ENCODE measurements around the gene BRD9.
"Not testable (repeated sequence)": the region's sequence is repeated elsewhere in the genome, so short reads cannot be mapped to it uniquely, and the experiment has no call there.

BRD9 gene

DNA sequence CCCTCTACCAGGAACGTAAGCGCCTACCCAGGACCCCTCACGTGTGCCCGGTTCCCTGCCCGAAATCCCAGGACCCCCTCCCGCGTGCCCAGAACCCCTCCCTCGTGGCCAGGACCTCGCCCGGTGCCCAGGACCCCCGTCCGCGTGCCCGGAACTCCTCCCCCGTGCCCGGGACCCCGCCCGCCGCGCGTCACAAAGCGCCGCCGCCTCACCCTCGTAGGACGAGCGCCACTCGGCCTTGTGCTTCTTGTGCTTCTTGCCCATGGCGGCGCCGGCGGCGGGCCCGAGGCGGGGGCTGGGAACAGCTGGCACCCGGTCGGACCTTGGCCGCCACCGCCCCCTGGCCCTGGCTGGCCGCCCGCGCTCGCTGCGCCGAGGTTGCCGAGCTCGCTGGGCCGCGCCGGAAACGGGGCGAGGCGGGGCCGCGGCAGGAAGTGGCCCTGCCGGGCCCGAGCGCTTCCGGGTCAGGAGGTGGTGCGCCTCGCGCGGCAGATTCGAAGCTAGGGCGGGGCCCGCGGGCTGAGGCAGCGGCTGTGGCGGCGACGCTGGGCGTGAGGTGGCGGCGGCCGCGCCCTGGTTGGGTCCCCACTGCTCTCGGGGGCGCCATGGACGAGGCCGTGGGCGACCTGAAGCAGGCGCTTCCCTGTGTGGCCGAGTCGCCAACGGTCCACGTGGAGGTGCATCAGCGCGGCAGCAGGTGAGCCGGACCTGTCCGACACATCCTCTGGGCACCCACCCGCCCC lies at the start of gene BRD9, which contains the start of gene TRIP13:
BRD9 (minus strand) TSS at position 408 of the 743 bp plus-strand sequence; CDS start at position 264, 144 bp downstream.
TRIP13 (plus strand) TSS at position 491 of the 743 bp plus-strand sequence; CDS start at position 606, 115 bp downstream.
- DNase-seq: peak; percentile 89

DNA sequence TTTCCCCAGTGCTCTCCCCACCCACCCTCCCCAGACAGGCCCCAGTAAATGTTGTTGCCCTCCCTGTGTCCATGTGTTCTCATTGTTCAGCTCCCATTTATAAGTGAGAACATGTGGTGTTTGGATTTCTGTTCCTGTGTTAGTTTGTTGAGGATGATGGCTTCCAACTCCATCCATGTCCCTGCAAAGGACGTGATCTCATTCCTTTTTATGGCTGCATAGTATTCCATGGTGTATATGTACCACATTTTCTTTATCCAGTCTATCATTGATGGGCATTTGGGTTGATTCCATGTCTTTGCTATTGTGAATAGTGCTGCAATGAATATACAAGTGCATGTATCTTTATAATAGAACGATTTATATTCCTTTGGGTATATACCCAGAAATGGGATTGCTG lies 48.1 kb upstream of the BRD9 start:
- not testable (repeated sequence) for DNase-seq

- DNase-seq: no peak
Measured at GRCh38 chr5:939368-939767, 46.8 kb upstream of the BRD9 start.

DNA sequence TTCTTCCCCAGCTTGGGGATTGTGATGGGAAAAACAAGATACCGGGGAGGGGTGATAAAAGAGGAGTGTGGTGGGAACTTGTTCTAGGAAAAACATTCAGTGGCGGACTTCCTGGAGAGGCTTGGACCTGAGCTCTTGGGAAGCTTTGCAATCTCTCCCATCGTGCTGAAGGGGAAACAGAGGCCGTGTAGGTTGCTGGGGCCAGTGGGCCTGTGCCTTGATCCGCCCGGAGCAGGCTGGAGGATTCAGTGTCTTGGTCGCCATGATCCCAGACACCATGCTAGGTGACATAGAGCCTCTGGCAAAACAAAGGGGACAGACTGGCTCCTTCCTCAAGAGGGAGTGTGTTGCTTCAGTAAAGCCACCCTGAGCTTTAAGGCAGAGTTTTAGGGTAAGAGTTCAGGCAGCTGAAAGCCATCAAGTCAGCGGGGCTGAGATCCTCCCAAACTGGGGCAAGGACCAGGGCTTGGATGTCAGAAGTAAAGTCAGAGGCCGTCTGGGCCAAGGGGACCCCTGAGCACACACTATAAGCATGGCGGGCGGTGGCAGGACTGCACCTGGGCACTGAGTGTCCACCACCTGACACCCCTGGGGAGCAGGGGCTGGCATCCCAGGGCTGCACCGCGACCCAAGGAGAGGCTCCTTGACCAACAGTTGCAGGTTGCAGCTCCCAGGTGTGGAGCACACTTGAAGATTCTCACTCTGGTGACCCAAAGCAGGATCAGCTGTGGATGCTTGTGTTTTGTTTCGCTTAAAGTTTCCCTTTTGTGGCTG lies 44.7 kb upstream of the BRD9 start:
- no peak for DNase-seq

GRCh38 chr5:936149-937144 lies 43.8 kb upstream of the BRD9 start:
- no peak for DNase-seq

DNA sequence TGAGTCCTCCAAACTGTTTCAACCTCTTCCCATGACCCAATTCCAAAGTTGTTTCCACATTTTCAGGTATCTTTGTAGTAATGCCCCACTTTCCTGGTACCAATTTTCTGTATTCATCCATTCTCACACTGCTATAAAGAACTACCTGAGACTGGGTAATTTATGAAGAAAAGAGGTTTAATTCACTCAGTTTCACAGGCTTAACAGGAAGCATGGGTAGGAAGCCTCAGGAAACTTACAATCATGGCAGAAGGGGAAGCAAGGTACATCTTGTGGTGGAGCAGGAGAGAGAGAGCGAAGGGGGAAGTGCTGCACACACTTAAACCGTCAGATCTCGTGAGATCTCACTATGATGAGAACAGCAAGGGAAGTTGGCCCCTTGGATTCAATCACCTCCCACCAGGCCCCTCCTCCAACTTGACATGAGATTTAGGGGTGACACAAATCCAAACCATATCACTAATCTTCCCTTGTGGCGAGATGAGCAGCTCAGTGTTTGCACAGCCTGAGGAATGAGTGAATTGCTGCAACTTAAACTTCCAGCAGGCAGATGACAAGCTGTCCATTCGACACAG lies 43.0 kb upstream of the BRD9 start:
- no peak for DNase-seq

DNA sequence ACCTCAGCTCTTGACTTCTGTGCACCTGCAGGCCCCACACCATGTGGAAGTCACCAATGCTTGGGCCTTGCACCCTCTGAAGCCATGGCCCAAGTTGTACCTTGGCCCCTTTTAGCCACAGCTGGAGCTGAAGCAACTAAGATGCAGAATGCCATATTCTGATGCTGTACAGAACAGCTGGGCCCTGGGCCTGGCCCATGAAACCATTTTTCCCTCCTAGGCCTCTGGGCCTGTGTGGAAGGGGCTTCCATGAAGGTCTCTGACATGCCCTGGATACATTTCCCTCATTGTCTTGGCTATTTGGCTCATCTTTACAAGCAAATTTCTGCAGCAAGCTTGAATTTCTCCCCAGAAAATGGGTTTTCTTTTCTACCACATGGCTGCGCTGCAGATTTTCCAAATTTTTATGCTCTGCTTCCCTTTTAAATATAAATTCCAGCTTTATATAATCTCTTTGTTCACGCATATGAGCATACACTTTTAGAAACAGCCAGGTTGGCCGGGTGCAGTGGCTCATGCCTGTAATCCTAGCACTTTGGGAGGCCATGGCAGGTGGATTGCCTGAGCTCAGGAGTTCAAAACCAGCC lies 41.9 kb upstream of the BRD9 start:
- DNase-seq: not testable (repeated sequence)

- DNase-seq: not testable (repeated sequence)
Measured at GRCh38 chr5:933951-934350, 41.4 kb upstream of the BRD9 start.

- DNase-seq: no peak
Measured at GRCh38 chr5:933251-933861, 40.8 kb upstream of the BRD9 start.

DNA sequence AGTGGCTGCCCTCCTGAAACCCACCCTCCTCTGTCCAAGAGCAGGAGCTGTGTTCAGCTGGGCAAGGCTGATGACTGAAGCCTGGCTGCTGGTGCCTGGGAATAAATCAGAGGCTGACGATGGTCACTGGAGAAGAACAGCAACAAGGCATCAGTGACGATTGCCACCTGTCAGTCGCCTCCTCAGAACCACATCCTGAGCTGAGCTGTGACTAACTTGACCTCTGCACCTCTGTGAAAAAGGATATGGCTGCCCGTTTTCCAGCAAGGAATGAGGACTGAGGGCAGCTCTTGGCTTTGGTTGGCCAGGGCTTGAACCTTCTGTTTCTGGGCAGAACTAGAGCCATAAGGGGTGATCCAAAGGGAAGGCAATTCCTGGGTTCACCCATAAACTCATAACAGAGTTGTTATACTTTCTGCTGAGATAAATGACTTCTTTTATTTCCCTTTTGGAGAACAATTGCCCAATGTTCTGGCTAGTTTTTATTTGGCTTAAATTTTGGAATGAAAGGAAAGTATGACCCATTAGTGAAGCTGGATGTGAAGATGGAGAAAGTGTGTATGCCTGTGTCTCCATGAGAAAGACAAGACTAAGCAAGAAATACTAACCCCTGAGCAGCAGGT lies 40.1 kb upstream of the BRD9 start:
- no peak for DNase-seq

DNA sequence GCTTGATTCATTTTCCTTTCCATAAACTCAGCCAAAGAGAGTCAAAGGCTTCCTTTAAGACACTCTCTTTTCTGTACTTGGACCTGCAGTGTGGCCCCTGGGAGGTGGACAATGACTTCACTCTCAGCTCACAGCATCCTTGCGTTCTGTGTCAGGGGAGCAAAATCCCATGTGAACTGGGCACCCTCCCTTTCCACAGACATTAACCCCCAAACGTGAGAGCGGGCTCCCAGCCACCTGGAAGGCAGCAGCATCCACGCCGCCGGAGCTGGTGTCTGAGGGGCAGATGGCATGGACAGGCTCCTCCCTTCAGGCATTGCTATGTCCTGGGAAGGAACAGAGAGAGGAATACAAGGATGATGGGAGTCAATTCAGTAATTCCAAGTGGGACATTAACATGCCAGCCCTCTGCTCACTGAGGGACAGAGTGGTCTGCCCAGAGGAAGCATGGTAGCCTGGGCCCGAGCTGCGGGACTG lies 39.6 kb upstream of the BRD9 start:
- DNase-seq: no peak

GRCh38 chr5:931570-932145 lies 39.1 kb upstream of the BRD9 start:
- DNase-seq: no peak

DNA sequence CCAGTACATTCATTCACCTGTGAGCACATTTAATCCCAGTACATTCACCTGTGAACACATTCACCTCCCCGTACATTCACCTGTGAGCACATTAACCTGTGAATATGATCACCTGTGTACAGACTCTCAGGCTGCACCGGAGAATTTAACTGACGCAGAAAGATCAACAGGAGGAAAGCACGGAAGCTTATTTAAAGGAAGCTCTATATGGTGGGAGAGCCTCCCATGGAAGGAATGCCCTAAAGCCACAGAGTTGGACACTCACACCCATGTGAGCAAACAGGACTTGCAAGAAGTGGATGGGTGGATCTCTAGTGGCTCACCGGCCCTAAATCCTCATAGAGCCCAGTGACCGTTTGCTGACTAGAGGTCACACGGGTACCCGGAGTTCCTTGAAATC lies 38.3 kb upstream of the BRD9 start:
- no peak for DNase-seq

DNA sequence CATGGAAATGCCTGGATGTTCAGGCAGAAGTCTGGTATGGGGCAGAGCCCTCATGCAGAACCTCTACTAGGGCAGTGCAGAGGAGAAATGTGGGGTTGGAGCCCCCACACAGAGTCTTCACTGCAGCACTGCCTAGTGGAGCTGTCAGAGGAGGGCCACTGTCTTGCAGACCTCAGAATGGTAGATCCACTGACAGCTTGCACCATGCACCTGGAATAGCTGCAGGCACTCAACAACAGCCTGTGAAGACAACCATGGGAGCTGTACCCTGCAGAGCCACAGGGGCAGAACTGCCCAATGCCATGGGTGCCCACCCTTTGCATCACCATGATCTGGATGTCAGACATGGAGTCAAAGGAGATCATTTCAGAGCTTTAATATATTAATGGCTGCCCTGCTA lies 37.0 kb upstream of the BRD9 start:
- no peak for DNase-seq

DNA sequence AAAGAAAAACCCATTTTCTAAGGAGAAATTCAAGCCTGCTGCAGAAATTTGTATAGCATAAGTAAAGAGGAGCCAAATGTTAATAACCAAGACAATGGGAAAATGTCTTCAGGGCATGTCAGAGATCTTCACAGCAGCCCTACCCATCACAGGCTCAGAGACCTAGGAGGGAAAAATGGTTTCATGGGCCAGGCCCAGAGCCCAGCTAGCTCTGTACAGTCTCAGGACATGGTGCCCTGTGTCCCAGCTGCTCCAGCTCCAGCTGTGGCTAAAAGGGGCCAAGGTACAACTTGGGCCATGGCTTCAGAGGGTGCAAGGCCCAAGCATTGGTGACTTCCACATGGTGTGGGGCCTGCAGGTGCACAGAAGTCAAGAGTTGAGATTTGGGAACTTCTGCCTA lies 36.6 kb upstream of the BRD9 start:
- not testable (repeated sequence) for DNase-seq

DNA sequence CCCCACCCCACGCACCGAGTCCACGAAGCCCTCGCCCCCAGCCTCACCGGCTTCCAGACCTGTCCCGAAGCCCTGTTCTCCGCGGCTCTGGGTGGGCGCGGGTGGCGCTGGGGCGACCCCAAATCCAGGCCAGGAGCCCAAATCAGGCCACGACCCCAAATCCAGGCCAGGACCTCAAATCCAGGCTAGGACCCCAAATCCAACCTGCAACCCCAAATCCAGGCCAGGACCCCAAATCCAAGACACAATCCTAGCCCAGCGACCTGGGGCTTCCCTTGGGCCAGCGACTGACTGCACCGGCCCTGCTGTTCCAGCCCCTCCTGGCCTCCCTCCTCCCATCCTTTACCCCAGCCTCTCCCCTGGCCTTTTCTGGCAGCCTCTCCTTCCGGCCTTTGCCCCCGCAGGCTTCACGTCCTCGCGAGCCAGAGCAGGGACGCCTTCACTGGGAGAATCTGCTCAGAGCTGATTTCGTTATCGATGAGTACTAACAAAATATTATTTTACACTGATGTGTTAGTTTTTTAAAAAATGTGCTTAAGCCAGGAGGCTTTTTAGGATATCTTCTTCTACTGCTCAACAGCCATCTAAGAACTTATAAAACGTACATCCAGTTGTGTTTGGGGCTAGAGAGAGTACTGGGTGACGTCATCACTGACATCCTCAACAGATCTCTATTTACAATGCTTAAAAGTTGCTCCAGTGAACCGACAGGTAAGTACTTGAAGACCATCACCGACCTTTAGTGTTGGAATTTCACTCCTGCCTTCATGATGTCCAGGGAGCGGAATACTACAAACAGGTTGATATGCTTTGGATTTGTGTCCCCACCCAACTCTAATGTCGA lies 34.8 kb upstream of the BRD9 start:
- no peak for DNase-seq

DNA sequence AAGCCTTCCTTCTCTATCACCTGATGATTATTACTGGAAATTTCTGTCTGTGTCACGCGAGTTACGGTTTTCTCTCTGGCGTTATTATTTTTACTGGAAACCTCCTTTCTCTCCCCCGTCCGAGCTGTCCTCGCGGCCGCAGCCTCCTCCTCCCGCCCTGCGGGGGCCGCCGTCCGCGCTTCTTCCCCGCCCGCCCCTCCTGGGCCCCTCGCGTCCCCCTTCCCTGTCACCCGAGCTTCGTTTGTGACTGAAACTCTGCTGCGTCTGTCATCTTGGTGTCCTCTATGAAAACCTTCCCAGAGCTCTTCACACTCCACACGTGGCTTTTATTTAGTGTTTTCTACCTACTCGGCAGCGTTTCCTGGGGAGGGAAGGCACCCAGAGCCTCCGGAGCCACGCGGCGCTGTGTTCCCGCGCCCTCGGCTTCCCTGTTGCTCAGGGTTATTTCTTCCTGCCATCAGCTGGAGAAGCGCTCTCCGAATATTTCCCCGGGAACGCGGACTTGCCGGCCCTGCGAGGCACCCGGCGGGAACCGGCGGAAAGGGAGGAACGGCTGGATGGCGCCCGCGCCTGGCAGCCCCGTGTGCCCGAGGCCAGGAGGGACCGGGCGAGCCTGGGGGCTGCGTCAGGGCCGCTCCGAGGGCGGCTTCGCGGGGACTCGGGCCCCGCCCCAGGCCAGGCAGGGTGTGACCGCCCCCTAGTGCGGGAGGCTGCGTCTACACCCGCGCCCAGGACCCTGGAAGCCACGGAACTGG lies 34.0 kb upstream of the BRD9 start:
- DNase-seq: no peak

DNA sequence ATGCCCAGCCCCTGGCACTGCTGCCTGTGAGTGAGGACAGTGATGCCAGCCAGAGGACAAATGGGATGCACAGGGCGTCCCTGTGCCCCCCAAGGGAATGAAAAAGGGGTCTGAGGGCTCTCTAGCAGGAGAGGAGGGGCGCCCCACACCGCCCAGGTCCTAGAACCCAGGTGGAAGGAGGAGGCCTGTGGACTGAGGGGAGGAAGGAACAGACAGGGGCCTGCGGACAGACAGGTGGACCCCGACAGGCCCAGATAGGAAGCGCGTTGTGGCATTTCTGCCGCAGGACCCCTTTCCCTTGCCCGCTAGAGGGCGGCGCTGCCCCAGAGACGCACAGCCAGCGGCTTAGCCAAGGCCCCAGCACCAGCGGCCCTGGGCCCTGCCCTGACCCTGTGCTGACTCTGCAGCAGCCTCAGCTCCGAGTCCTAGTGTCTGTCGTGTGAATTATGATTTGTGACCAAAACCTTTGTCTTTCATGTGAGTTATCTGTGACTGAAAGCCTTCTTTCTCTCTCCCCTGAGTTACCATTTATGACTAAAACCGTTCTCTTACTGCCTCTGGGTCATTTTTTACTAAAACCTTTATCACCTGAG lies 30.8 kb upstream of the BRD9 start:
- DNase-seq: peak; percentile 74
